Endothelial cell of umbilical vein (primary cell): ENCODE data around the gene WNK4. TPM values are rescaled to one million over a fixed set of nuclear protein-coding genes. Genes with fewer than 3 reads are reported as not detected.

ENCODE experiments used
- BruUV-seq: library from RNA; stranded (reverse); fragments of 400-500 nt; replicated peaks from 2 replicates; lab custom pipeline; 2021; lab: Mats Ljungman, UMichigan
- CTCF ChIA-PET: fragments of 300-600, 350-600 bp; sonication (Branson Sonifier 250); formaldehyde crosslinking; loops from one replicate; lab custom pipeline; 2021; ENCODE audit warnings: antibody characterized with exemption, inconsistent platforms; lab: Charles Lee
- POLR2A ChIA-PET: fragments of 300-600, 350-600 bp; sonication (Branson Sonifier 250); formaldehyde crosslinking; loops from one replicate; lab custom pipeline; 2021; ENCODE audit warnings: antibody characterized with exemption, inconsistent platforms; lab: Charles Lee
- DNase-seq: peaks from one replicate; pipeline ENCODE4 v3.0.0-alpha.2; 2011; ENCODE audit warnings: low read depth, low spot score
- FAIRE-seq: peaks from 2 replicates; lab custom pipeline; 2011; peaks lifted over from hg19 to GRCh38; lab: Jason Lieb, UNC
- H2AFZ ChIP-seq: 2 replicates; pipeline ENCODE4 v1.6.0; 2012; ENCODE audit warnings: low read depth, low read length, control low read depth, inconsistent platforms
- H3K27ac ChIP-seq: 2 replicates; pipeline ENCODE4 v1.5.1; 2011; ENCODE audit warnings: low read depth, mild to moderate bottlenecking, control low read depth, low read length, moderate library complexity; ENCODE audit not compliant: insufficient read depth
- H3K27me3 ChIP-seq, 2 experiments: 2 replicates each; pipeline versions ENCODE4 v1.6.0 to v1.6.1; 2011; ENCODE audit warnings: low read length in 2 of 2, mixed read lengths in 1 of 2; ENCODE audit not compliant: control insufficient read depth in 2 of 2, insufficient read depth in 2 of 2
- H3K36me3 ChIP-seq, 2 experiments: 2 replicates in 1 of 2; 3 replicates in 1 of 2; pipeline ENCODE4 v1.5.1; 2011; ENCODE audit warnings: low read length in 2 of 2, mild to moderate bottlenecking in 1 of 2, moderate library complexity in 1 of 2; ENCODE audit not compliant: control insufficient read depth in 2 of 2, insufficient read depth in 2 of 2; ENCODE audit errors: extremely low read depth in 1 of 2
- H3K4me1 ChIP-seq: 3 replicates; pipeline ENCODE4 v1.5.1; 2011; ENCODE audit warnings: mild to moderate bottlenecking, low read length; ENCODE audit not compliant: control insufficient read depth, insufficient read depth; ENCODE audit errors: extremely low read depth
- H3K4me2 ChIP-seq: 2 replicates; pipeline ENCODE4 v1.6.1; 2011; ENCODE audit warnings: low read length, control low read depth, mixed read lengths; ENCODE audit not compliant: insufficient read depth
- H3K4me3 ChIP-seq, 3 experiments: fragments of 200-600 bp in 1 of 3; sonication (generic), shearing (Covaris generic) in 1 of 3; replicated peaks in 1 of 3; 2 replicates each; pipeline ENCODE4 v1.5.1; 2011 to 2016; ENCODE audit warnings: control low read depth in 3 of 3, low read length in 3 of 3, mild to moderate bottlenecking in 2 of 3, inconsistent platforms in 1 of 3, low read depth in 1 of 3, moderate library complexity in 1 of 3; ENCODE audit not compliant: insufficient read depth in 1 of 3
- H3K79me2 ChIP-seq: 2 replicates; pipeline ENCODE4 v1.6.0; 2012; ENCODE audit warnings: low read length, inconsistent platforms; ENCODE audit not compliant: control insufficient read depth, insufficient read depth
- H3K9ac ChIP-seq: replicated peaks from 2 replicates; pipeline ENCODE3; 2011; ENCODE audit warnings: low read length, control low read depth; ENCODE audit not compliant: insufficient read depth; ENCODE audit errors: extremely low read depth
- H3K9me1 ChIP-seq: replicated peaks from 3 replicates; pipeline ENCODE4 v1.6.0; 2011; ENCODE audit warnings: mild to moderate bottlenecking, low read length; ENCODE audit not compliant: control insufficient read depth, insufficient read depth; ENCODE audit errors: extremely low read depth
- H3K9me3 ChIP-seq: replicated peaks from 2 replicates; pipeline ENCODE4 v1.5.1; 2012; ENCODE audit warnings: low read length, inconsistent platforms; ENCODE audit not compliant: control insufficient read depth, insufficient read depth
- H4K20me1 ChIP-seq: replicated peaks from 2 replicates; pipeline ENCODE3; 2011; ENCODE audit warnings: mild to moderate bottlenecking, low read length; ENCODE audit not compliant: control insufficient read depth, insufficient read depth; ENCODE audit errors: extremely low read depth
- EZH2 ChIP-seq: IDR thresholded peaks from 2 replicates; pipeline ENCODE4 v1.6.1; 2012; ENCODE audit warnings: borderline replicate concordance, low read depth, mild to moderate bottlenecking, moderate library complexity, low read length, inconsistent platforms; ENCODE audit not compliant: severe bottlenecking
- FOS ChIP-seq: IDR thresholded peaks from 2 replicates; pipeline ENCODE4 v1.6.1; 2011; ENCODE audit warnings: mild to moderate bottlenecking, low read length, moderate library complexity, borderline replicate concordance; ENCODE audit not compliant: insufficient read depth
- GATA2 ChIP-seq: IDR thresholded peaks from 2 replicates; pipeline ENCODE4 v1.7.0; 2011; ENCODE audit warnings: low read depth, mild to moderate bottlenecking, moderate library complexity, mixed read lengths, low read length; ENCODE audit not compliant: insufficient read length, insufficient read depth
- JUN ChIP-seq: IDR thresholded peaks from 2 replicates; pipeline ENCODE4 v1.6.1; 2011; ENCODE audit warnings: borderline replicate concordance, low read depth; ENCODE audit not compliant: insufficient read length, insufficient read depth
- MYC ChIP-seq: IDR thresholded peaks from one replicate; pipeline ENCODE4 v1.6.1; 2011; ENCODE audit warnings: mild to moderate bottlenecking, low read depth, low read length
- POLR2A ChIP-seq: IDR thresholded peaks from 2 replicates; pipeline ENCODE4 v1.6.1; 2012; ENCODE audit warnings: low read depth, mild to moderate bottlenecking, control low read depth, low read length
- POLR2AphosphoS5 ChIP-seq: IDR thresholded peaks from 2 replicates; pipeline ENCODE4 v1.6.1; 2012; ENCODE audit warnings: low read depth, mild to moderate bottlenecking, control low read depth, low read length, moderate library complexity; ENCODE audit not compliant: insufficient read depth
- dilution Hi-C: fragments of 300-500 bp; cut with MboI; formaldehyde crosslinking; loops from one replicate; pipeline ENCODE4 v1.15.0; 2019; ENCODE audit warnings: low sequenced_read_pairs; ENCODE audit not compliant: extremely low pct_ligation_motif_present
- intact Hi-C: fragments of 100-400 bp; cut with micrococcal nuclease; formaldehyde crosslinking; loops from one replicate; pipeline ENCODE4 v1.10.0; 2022
- polyA plus RNA-seq, 4 experiments: library from polyadenylated mRNA; depleted of rRNA in 3 of 4; stranded (reverse) in 3 of 4; unstranded in 1 of 4; fragments of >200 nt; gene quantifications; 2 replicates each; pipeline versions ENCODE4 v1.2.1 to v1.2.3, GENCODE V29; 2011 to 2012; ENCODE audit warnings: missing spikeins in 1 of 4
- total RNA-seq: library from RNA; stranded (reverse); gene quantifications from 2 replicates; pipeline ENCODE4 v1.2.3, GENCODE V29; 2021
- TF ChIP-seq, protein P1 (sequence below), 2 donors: IDR thresholded peaks; 1 replicate in 1 of 2; 2 replicates in 1 of 2; pipeline ENCODE4 v1.5.1; 2011; ENCODE audit warnings: low read length in 2 of 2, mild to moderate bottlenecking in 2 of 2, moderate library complexity in 2 of 2, control low read depth in 1 of 2, inconsistent platforms in 1 of 2, low read depth in 1 of 2; ENCODE audit not compliant: insufficient read depth in 1 of 2; ENCODE audit errors: extremely low read depth in 1 of 2
- TF ChIP-seq, protein P2 (sequence below): IDR thresholded peaks from 2 replicates; pipeline ENCODE4 v1.6.1; 2011; ENCODE audit not compliant: insufficient read depth, insufficient read length

WNK4 gene
- total and polyA plus RNA-seq, 2 donors (not counting 3 experiments of a cell fraction or from before 2014, with no cell fraction given): 0.84 to 1.9 TPM

DNA sequence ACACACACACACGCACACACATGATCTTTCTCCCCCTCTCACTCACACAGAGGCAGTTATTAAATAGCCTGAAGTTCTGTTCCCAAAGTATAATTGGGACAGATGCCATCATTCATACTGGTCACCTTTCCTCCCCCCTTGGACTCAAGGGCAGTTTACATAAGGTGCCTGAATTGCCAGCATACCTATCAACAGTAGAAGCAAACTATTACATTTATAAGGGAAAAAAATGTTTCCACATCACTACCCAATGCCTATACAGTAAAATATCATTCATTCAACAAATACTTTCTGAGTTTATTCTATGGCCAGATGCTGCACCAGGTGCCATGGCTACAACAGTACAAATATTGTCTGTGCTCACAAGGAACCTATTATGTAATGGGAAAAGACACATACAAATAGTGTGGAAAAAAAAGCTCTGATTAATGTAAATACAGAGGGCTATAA is 24.5 kb downstream of the WNK4 start:
- Histone ChIP-seq H3K9me3 (no peaks in the 10 kb centered on the region), H3K9me1 (no peaks in the 10 kb centered on the region), H3K4me3 (no peak overlapping the region), H3K79me2 (no peaks in the 10 kb centered on the region), H3K27me3 (no peaks in the 10 kb centered on the region), H3K4me1 (no peaks in the 10 kb centered on the region), H3K27ac (no peak overlapping the region), H4K20me1 (no peaks in the 10 kb centered on the region), H3K4me2 (no peak overlapping the region), H3K36me3 (peaks cover 2 to 5% of the 10 kb centered on the region in 2 experiments), H3K9ac (no peak overlapping the region), H2AFZ (no peak overlapping the region)
- dilution Hi-C loops: no loop called here
- POLR2A ChIA-PET: no interaction called here
- intact Hi-C loops: no loop called here
- DNase-seq (no peak), FAIRE-seq (no peak)
- BruUV-seq: no TSS peak
- TF ChIP-seq POLR2A: no peak
- no peak for TF ChIP-seq POLR2AphosphoS5
- TF ChIP-seq, protein P1, sequence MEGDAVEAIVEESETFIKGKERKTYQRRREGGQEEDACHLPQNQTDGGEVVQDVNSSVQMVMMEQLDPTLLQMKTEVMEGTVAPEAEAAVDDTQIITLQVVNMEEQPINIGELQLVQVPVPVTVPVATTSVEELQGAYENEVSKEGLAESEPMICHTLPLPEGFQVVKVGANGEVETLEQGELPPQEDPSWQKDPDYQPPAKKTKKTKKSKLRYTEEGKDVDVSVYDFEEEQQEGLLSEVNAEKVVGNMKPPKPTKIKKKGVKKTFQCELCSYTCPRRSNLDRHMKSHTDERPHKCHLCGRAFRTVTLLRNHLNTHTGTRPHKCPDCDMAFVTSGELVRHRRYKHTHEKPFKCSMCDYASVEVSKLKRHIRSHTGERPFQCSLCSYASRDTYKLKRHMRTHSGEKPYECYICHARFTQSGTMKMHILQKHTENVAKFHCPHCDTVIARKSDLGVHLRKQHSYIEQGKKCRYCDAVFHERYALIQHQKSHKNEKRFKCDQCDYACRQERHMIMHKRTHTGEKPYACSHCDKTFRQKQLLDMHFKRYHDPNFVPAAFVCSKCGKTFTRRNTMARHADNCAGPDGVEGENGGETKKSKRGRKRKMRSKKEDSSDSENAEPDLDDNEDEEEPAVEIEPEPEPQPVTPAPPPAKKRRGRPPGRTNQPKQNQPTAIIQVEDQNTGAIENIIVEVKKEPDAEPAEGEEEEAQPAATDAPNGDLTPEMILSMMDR (IDR thresholded peaks at IDR 0.05; ENCODE audit: extremely low read depth in 1 of 2, insufficient read depth in 1 of 2, low read depth in 1 of 2, low read length in 2 of 2): no peak
- CTCF ChIA-PET: interaction anchor here (1.4 to 1.7 kb wide), 2 partner anchors 38 to 41 kb away, joined by 3 to 6 read pairs; no protein-coding TSS in a partner anchor

DNA sequence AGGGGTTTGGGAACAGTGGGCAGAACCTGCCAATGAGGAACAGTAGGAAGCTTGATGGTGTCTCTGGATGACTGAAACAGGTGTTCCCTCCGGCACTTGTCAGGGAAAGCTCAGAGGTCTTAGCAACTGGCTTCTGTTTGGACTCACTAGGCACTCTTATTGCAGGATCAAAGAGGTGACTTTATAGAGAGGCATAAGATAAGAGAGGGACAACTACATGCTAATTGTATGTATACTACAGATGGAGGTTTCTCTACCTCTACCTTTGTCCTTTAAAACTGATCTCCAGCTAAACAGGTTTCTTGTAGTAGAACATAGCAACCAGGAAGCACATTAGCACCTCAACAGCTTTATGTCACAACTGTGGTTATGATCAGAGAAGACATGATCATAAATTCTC is 25.8 kb downstream of the WNK4 start:
- Histone ChIP-seq H3K27ac (no peak overlapping the region), H2AFZ (no peak overlapping the region), H4K20me1 (no peaks in the 10 kb centered on the region), H3K4me2 (no peak overlapping the region), H3K36me3 (peaks cover 5 to 9% of the 10 kb centered on the region in 2 experiments), H3K9me1 (no peaks in the 10 kb centered on the region), H3K4me3 (no peak overlapping the region), H3K27me3 (no peaks in the 10 kb centered on the region), H3K9ac (no peak overlapping the region), H3K9me3 (no peaks in the 10 kb centered on the region), H3K4me1 (no peaks in the 10 kb centered on the region), H3K79me2 (no peaks in the 10 kb centered on the region)
- ChIA-PET POLR2A (interaction anchor here (0.7 kb wide), 1 partner anchor 486 kb away, joined by 4 read pairs; no protein-coding TSS in a partner anchor), CTCF (interaction anchor here (1.3 kb wide), 1 partner anchor 228 kb away, joined by 3 read pairs; no protein-coding TSS in a partner anchor)
- TF ChIP-seq EZH2 (no peak), FOS (no peak), JUN (no peak), GATA2 (no peak), MYC (no peak), POLR2AphosphoS5 (no peak), POLR2A (no peak)
- TF ChIP-seq, protein P2, sequence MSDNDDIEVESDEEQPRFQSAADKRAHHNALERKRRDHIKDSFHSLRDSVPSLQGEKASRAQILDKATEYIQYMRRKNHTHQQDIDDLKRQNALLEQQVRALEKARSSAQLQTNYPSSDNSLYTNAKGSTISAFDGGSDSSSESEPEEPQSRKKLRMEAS: no peak
- TF ChIP-seq, protein P1 (IDR thresholded peaks at IDR 0.05; ENCODE audit: extremely low read depth in 1 of 2, insufficient read depth in 1 of 2, low read depth in 1 of 2, low read length in 2 of 2): no peak
- dilution Hi-C loops (no loop called here), intact Hi-C loops (no loop called here)
- no TSS peak for BruUV-seq
- no peak for FAIRE-seq
- no peak for DNase-seq
